ENCODE results near the gene SPRR1A. TPM values are rescaled to one million over a fixed set of nuclear protein-coding genes. Genes with fewer than 3 reads are reported as not detected.

The SPRR1A gene
- total and polyA plus RNA-seq, 2 of the 13 experiments (the other 11 are each of a cell fraction or from before 2014, with no cell fraction given), result not detected

DNA sequence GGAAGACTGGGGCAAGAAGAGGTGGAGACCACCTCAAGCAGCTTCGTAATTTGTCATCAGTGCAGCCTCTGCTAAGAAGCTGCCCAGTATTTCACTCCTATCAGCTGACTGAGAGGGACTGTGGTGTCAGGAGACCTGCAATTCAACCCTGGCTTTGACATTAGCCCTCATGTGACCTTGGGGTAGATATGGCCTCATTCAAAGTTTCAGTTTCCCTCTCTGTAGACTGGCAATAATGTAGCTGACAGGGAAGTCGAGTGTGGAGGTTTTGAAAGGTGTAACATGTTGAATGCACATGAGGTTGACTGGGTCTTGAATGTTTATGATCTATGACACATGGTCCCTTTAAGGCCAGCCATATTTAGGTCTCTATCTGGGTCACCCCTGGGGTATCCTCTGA lies 15.6 kb upstream of the SPRR1A start:
- H3K4me1 ChIP-seq (ENCODE audit: insufficient read depth, low read length), result no peaks in the 10 kb centered on the region
- CTCF ChIA-PET (ENCODE audit: low intra/inter-chr PET ratio, low total read pairs), result no interaction called here

DNA sequence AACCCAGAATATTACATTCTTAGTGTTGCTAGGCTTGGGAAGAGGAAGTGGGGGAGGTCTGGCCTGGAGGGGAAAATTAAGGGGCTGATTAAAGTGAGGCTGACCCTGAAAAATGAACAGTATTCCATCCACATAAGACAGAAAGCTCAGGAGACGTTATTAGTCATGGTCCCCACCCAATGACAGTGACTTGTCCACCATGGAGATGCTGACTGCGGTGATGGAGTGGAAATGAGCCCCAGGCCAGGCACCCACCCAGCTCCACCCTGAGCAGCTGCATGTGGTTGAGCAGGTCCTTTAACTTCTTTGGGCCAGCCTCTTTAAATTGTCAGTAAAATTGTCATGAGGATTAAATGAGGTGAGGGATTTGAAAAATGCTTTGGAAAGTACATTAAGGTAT lies 14.8 kb upstream of the SPRR1A start:
- no peaks in the 10 kb centered on the region for H4K20me1 ChIP-seq (ENCODE audit: insufficient read depth, low read length)
- no peak overlapping the region for H3K9ac ChIP-seq (ENCODE audit: insufficient read depth, low read depth, low read length)
- no peaks in the 10 kb centered on the region for H3K36me3 ChIP-seq (replicated peaks in 1 of 2; ENCODE audit: control insufficient read depth in 1 of 2, insufficient read depth in 2 of 2, low read length in 2 of 2)
- intact Hi-C loops (cut with micrococcal nuclease; ENCODE audit: unreplicated experiment), result no loop called here
- H3K79me2 ChIP-seq (ENCODE audit: insufficient read depth, low read length), result no peaks in the 10 kb centered on the region
- FAIRE-seq (no peak), DNase-seq (ENCODE audit: low spot score) (no peak), ATAC-seq (no peak)
- BruUV-seq (replicated peaks), result no TSS peak
- in situ Hi-C loops (cut with HindIII; ENCODE audit: extremely low pct_ligation_motif_present, low pct_unique_long_range_greater_than_20kb), result no loop called here
- WGBS (ENCODE audit: low lambda C conversion rate), result 8% methylated on average over 2 of the region's 2 CpGs
- H2AFZ ChIP-seq (ENCODE audit: low read length), result no peak overlapping the region
- H3K9me3 ChIP-seq (ENCODE audit: low read length), result no peaks in the 10 kb centered on the region
- POLR2A ChIA-PET, result no interaction called here
- CTCF ChIA-PET (ENCODE audit: low intra/inter-chr PET ratio, low total read pairs), result no interaction called here
- H3K4me3 ChIP-seq (replicated peaks in 1 of 3; ENCODE audit: insufficient read depth in 1 of 3, low read depth in 2 of 3, low read length in 3 of 3), result no peak overlapping the region
- H3K4me2 ChIP-seq (ENCODE audit: low read depth, low read length), result no peak overlapping the region
- H3K27ac ChIP-seq (ENCODE audit: extremely low read length, insufficient read depth, low read length), result no peak overlapping the region
- no peaks in the 10 kb centered on the region; a peak in 1 of 5 replicates for H3K27me3 ChIP-seq (ENCODE audit: control insufficient read depth in 1 of 2, insufficient read depth in 2 of 2, low read length in 2 of 2)
- no peaks in the 10 kb centered on the region for H3K4me1 ChIP-seq (ENCODE audit: insufficient read depth, low read length)
- TF ChIP-seq, protein P1, sequence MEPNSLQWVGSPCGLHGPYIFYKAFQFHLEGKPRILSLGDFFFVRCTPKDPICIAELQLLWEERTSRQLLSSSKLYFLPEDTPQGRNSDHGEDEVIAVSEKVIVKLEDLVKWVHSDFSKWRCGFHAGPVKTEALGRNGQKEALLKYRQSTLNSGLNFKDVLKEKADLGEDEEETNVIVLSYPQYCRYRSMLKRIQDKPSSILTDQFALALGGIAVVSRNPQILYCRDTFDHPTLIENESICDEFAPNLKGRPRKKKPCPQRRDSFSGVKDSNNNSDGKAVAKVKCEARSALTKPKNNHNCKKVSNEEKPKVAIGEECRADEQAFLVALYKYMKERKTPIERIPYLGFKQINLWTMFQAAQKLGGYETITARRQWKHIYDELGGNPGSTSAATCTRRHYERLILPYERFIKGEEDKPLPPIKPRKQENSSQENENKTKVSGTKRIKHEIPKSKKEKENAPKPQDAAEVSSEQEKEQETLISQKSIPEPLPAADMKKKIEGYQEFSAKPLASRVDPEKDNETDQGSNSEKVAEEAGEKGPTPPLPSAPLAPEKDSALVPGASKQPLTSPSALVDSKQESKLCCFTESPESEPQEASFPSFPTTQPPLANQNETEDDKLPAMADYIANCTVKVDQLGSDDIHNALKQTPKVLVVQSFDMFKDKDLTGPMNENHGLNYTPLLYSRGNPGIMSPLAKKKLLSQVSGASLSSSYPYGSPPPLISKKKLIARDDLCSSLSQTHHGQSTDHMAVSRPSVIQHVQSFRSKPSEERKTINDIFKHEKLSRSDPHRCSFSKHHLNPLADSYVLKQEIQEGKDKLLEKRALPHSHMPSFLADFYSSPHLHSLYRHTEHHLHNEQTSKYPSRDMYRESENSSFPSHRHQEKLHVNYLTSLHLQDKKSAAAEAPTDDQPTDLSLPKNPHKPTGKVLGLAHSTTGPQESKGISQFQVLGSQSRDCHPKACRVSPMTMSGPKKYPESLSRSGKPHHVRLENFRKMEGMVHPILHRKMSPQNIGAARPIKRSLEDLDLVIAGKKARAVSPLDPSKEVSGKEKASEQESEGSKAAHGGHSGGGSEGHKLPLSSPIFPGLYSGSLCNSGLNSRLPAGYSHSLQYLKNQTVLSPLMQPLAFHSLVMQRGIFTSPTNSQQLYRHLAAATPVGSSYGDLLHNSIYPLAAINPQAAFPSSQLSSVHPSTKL (CRISPR knock-in tag; IDR thresholded peaks at IDR 0.05), result no peak
- TF ChIP-seq, protein P2, sequence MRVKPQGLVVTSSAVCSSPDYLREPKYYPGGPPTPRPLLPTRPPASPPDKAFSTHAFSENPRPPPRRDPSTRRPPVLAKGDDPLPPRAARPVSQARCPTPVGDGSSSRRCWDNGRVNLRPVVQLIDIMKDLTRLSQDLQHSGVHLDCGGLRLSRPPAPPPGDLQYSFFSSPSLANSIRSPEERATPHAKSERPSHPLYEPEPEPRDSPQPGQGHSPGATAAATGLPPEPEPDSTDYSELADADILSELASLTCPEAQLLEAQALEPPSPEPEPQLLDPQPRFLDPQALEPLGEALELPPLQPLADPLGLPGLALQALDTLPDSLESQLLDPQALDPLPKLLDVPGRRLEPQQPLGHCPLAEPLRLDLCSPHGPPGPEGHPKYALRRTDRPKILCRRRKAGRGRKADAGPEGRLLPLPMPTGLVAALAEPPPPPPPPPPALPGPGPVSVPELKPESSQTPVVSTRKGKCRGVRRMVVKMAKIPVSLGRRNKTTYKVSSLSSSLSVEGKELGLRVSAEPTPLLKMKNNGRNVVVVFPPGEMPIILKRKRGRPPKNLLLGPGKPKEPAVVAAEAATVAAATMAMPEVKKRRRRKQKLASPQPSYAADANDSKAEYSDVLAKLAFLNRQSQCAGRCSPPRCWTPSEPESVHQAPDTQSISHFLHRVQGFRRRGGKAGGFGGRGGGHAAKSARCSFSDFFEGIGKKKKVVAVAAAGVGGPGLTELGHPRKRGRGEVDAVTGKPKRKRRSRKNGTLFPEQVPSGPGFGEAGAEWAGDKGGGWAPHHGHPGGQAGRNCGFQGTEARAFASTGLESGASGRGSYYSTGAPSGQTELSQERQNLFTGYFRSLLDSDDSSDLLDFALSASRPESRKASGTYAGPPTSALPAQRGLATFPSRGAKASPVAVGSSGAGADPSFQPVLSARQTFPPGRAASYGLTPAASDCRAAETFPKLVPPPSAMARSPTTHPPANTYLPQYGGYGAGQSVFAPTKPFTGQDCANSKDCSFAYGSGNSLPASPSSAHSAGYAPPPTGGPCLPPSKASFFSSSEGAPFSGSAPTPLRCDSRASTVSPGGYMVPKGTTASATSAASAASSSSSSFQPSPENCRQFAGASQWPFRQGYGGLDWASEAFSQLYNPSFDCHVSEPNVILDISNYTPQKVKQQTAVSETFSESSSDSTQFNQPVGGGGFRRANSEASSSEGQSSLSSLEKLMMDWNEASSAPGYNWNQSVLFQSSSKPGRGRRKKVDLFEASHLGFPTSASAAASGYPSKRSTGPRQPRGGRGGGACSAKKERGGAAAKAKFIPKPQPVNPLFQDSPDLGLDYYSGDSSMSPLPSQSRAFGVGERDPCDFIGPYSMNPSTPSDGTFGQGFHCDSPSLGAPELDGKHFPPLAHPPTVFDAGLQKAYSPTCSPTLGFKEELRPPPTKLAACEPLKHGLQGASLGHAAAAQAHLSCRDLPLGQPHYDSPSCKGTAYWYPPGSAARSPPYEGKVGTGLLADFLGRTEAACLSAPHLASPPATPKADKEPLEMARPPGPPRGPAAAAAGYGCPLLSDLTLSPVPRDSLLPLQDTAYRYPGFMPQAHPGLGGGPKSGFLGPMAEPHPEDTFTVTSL (CRISPR knock-in tag; IDR thresholded peaks at IDR 0.05; ENCODE audit: borderline replicate concordance), result no peak
- TF ChIP-seq ZNF138 (CRISPR knock-in tag; IDR thresholded peaks at IDR 0.05; ENCODE audit: low read depth) (no peak), MIER2 (CRISPR knock-in tag; IDR thresholded peaks at IDR 0.05) (no peak)
- TF ChIP-seq, protein P3, sequence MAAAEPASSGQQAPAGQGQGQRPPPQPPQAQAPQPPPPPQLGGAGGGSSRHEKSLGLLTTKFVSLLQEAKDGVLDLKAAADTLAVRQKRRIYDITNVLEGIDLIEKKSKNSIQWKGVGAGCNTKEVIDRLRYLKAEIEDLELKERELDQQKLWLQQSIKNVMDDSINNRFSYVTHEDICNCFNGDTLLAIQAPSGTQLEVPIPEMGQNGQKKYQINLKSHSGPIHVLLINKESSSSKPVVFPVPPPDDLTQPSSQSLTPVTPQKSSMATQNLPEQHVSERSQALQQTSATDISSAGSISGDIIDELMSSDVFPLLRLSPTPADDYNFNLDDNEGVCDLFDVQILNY (CRISPR knock-in tag; conservative IDR thresholded peaks at IDR 0.05), result no peak

More for the DNA sequence above, 15.6 kb upstream of the SPRR1A start:
- ATAC-seq (no peak), DNase-seq (ENCODE audit: low spot score) (no peak), FAIRE-seq (no peak)
- Histone ChIP-seq H2AFZ (ENCODE audit: low read length) (no peak overlapping the region), H3K27ac (ENCODE audit: extremely low read length, insufficient read depth, low read length) (no peak overlapping the region), H3K9ac (ENCODE audit: insufficient read depth, low read depth, low read length) (no peak overlapping the region), H3K27me3 (ENCODE audit: control insufficient read depth in 1 of 2, insufficient read depth in 2 of 2, low read length in 2 of 2) (no peaks in the 10 kb centered on the region; a peak in 1 of 5 replicates), H3K79me2 (ENCODE audit: insufficient read depth, low read length) (no peaks in the 10 kb centered on the region), H4K20me1 (ENCODE audit: insufficient read depth, low read length) (no peaks in the 10 kb centered on the region), H3K9me3 (ENCODE audit: low read length) (no peaks in the 10 kb centered on the region), H3K36me3 (replicated peaks in 1 of 2; ENCODE audit: control insufficient read depth in 1 of 2, insufficient read depth in 2 of 2, low read length in 2 of 2) (no peaks in the 10 kb centered on the region), H3K4me3 (replicated peaks in 1 of 3; ENCODE audit: insufficient read depth in 1 of 3, low read depth in 2 of 3, low read length in 3 of 3) (no peak overlapping the region), H3K4me2 (ENCODE audit: low read depth, low read length) (no peak overlapping the region)
- POLR2A ChIA-PET, result no interaction called here
- in situ Hi-C loops (cut with HindIII; ENCODE audit: extremely low pct_ligation_motif_present, low pct_unique_long_range_greater_than_20kb) (no loop called here), intact Hi-C loops (cut with micrococcal nuclease; ENCODE audit: unreplicated experiment) (no loop called here)
- no peak for TF ChIP-seq PLRG1 (conservative IDR thresholded peaks at IDR 0.05)
- TF ChIP-seq, protein P4, sequence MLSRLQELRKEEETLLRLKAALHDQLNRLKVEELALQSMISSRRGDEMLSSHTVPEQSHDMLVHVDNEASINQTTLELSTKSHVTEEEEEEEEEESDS (CRISPR knock-in tag; IDR thresholded peaks at IDR 0.05; ENCODE audit: borderline replicate concordance), result no peak
- TF ChIP-seq TBL1XR1 (IDR thresholded peaks at IDR 0.05; ENCODE audit: borderline replicate concordance, low read length, partially characterized antibody), result no peak
- TF ChIP-seq ONECUT2 (CRISPR knock-in tag; IDR thresholded peaks at IDR 0.05), result no peak
- no peak for TF ChIP-seq HDAC1 (CRISPR knock-in tag; IDR thresholded peaks at IDR 0.05)
- no peak for TF ChIP-seq ZC3H13 (CRISPR knock-in tag; IDR thresholded peaks at IDR 0.05)
- no peak for TF ChIP-seq MIXL1 (CRISPR knock-in tag; IDR thresholded peaks at IDR 0.05)
- TF ChIP-seq SMARCE1 (IDR thresholded peaks at IDR 0.05; ENCODE audit: borderline replicate concordance), result no peak
- 0% methylated on average over 2 of the region's 2 CpGs for WGBS (ENCODE audit: low lambda C conversion rate)
- BruUV-seq (replicated peaks), result no TSS peak

Data from HepG2 (cell line).